ENCODE data around the gene PTOV1.
A peak's percentile ranks its signal among the peaks of the same experiment; 100 is the strongest.

PTOV1 gene

DNA sequence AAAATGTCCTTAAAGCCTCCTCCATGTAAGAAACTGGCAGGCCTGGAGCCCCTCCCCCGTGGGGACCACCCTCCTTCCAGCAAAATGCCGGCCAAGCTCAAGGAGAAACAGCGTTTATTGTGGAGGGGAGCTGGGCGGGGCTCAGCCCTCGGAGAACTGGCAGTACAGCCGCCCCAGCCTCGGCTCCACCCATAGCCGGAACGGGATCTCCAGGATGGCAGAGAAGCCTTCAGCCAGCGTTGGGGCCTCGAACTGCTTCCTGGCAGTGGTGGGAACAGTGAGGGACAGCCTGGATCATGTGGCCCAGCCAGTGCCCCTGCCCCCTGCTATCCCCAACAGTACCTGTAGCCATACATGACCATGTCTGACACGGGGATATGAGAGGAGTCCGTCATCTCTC lies 10.1 kb downstream of the PTOV1 start:
- DNase-seq, result no peak

DNA sequence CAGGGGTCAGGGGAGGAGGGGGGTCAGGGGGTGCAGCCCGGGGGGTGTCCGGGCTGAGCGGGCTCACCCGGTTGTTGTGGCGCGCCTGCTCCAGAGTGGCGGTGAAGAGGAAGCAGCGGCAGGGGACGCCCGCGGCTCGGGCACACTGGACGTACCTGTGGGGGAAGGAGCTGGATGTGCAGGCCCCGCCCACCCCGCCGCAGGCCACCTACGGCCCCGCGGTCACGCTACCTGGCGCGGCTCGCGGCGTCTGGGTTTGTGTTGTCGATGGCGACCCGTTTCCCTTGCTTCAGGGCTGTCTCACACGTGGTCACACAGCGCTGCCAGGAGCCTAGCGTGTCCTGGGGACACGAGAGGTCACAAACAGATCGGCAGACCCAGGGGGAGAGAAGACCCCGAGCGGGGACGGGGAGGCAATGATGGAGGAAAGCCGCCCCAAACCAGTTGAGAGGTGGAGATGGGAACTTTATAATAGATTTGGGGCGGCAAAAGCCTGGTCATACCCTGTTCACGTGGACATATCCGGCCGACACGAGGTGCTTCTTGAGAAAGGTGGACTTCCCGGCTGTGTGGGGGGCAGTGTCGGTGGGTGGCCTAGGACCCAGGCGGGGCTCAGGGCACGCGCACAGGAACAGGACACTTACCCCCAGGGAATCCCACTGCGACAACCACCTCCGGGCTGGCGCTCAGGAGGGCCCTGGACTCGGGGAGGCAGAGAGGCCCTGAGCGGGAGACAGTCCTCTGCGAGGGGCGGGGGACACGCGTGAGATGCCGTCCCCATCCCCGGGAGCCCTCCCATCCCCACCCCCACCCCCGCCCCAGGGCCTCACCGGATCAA lies 10.8 kb downstream of the PTOV1 start:
- no peak for DNase-seq

GRCh38 chr19:49862391-49863253 lies 11.7 kb downstream of the PTOV1 start:
- DNase-seq, result no peak

GRCh38 chr19:49863254-49863934 lies 12.4 kb downstream of the PTOV1 start:
- DNase-seq, result no peak

DNA sequence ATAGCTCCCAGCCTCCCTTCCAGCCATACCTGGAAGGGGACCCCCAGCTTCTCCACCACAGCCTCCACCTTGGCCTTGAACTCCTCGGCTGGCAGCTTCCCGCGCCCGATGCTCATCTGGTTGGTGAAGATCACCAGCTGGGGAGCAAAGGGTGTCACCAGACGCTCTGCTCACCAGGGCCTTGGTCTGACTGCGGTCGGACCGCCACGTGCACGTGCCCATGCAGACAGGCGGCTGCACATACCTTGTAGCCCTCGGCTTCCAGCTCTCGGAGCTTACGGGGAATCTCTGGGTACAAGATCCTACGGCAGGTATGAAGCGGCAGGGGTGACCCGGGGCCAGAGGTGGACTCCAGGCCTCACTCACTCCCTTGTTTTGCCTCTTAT lies 13.0 kb downstream of the PTOV1 start:
- no peak for DNase-seq

DNA sequence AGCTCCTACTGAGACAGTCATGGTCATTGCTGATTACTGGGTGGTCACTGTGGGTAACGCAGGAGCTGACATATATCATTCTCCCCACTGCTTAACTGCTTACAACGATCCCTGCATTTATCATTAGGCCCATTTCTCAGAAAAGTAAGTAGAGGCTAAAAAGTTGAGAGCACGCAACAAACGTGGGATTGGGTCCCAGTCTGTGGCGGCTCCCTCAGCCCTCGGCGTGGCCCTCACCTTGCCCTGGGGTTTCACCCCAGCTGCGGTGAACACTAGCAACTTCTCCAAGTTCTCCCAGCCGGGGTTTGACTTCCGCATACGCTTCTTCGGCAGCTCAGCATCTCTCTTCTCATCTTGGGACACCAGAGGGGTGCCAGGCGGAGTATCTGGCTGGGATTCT lies 13.9 kb downstream of the PTOV1 start:
- no peak for DNase-seq

- peak; percentile 86 for DNase-seq
These were observed 16.2 kb downstream of the PTOV1 start, which contains the start of gene PNKP for GRCh38 chr19:49866933-49867782. TSS of gene PNKP (minus strand) at chr19:49867576. CDS start at chr19:49867204, 372 bp downstream.

DNA sequence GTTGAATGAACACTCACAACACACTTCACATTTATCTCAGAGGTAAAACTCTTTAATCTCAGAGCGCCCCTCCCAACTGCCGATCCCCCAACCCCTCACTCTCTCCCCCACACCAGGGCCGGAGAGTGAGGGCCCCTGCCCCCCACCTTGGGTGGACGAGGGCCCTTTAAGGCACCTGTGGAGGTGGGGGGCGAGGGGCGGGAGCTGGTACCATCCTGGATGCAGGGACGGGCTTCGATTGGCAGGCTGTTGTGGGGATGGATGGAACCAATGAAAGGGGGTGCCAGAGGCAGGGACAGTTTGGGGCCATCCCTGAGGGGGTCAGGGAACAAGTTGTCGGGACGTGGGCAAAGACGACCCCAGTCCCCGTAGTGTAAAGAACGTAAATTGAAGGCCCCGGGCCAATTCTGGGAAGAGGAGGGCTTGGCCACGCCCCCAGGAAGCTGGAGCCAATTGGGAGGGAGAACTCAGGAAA lies 18.1 kb downstream of the PTOV1 start:
- DNase-seq, result peak; percentile 69

- DNase-seq, result peak; percentile 99
These were observed 18.7 kb downstream of the PTOV1 start for GRCh38 chr19:49869484-49870308.

DNA sequence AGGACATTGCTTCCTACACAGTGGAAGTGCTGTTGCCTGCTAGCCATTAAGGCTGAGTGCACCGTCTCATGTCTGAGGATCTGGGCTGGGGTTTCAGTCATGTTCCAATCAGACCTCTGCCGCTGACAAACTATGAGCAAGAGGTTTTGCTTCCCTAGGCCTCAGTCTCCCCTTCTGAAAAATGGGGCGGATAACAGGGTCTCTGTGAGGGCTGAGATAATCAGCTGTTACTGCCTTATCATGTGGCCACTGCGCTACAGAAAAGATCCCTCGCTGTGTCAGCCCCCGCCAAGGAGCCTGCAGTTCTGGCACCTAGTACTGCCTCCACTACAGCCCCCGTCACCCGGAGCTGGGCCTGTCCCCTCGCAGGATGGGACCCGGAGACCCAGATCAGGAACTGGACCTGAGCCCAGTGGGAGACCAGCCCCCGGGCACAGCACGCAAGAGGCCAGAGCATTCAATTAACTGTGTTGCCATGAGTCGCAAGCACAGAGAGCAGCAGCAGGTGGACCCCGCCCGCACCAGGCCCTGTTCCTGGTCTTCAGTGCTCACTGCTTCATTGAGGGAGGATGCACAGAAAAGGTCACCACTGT lies 19.4 kb downstream of the PTOV1 start:
- no peak for DNase-seq

- DNase-seq, result no peak
These were observed 20.5 kb downstream of the PTOV1 start for GRCh38 chr19:49871349-49871985.

GRCh38 chr19:49872245-49873128 lies 21.5 kb downstream of the PTOV1 start:
- DNase-seq, result no peak

DNA sequence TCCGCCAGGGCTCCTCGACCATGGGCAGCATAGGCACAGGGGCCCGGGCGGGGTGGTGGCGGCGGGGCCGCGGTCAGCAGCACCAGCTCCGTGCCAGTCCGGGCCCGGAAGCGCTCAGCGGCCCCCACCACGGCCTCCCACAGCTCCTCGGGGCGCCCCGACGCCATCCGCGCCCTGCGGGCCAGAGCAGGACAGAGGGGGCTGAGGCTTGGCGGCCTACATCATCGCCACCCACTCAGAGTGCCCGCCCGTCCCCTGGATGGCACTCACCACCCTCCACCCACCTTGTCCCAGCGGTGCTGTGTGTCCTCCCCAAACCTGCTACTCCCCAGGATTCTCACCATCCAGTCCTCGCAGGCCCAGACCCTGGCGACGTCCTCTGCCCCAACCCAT lies 22.2 kb downstream of the PTOV1 start:
- DNase-seq, result no peak

DNA sequence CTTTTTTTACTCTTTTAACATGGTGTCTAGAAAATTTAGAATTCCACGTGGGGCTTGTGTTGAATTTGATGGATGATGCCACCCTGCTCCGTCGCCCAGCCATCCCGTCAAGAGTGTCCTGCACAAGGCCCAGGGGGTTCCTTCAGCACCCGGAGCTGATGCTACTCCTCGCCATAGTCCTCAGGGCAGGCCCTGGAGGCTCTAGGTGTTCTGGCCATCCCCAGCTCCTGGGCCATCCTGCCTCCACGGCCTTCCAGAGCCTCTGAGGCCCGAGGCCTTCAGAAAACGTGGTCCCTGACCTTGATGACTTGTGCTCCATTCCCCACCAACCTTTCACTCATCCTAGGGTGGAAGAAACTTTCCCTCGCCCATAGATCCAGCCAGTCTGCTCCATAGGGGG lies 22.9 kb downstream of the PTOV1 start:
- DNase-seq, result no peak

GRCh38 chr19:49874503-49875157 lies 23.7 kb downstream of the PTOV1 start:
- DNase-seq, result no peak

DNA sequence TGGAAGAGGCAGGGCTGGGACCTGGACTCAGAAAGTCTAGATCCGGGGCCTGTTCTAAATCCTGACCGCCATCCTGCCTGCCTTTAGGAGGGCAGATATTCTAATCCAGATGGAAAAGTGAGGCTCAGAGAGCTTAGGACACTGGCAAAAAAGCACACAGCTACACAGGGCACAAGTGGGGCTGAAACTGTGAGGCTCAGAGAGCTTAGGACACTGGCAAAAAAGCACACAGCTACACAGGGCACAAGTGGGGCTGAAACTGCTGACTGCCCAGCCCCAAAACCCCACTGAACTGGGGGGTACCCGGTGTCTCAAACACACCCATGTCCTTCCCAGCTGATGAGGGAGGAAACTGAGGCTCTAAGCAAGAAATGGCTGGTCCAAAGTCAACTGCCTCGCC lies 24.2 kb downstream of the PTOV1 start:
- DNase-seq, result no peak

DNA sequence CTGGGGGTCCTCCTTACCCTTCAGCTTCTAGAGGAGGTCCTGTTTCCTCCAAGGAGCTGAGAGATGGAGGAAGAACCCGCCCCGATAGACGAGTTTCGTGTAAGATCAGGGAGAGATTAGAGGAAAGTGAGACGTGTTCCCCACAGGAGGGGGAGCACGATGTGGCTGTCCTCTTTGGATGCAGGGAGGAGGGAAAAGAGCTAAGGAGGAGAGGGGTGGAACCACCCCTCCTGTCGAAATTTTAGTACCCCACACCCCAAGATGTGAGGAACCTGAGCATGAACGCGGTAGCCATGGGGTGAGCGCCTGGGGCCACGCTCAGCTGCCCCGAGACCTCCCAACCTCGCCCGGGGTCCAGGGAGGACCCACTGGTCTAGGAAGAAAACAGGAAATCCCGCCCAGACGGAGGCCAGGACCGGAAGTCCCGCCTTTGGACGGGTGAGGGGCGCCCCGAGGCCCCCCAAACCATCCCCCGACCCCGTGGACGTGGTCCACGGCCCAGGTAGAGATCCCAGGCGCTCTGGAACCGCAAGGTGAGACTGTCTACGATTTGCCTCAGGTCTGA lies 25.0 kb downstream of the PTOV1 start:
- DNase-seq, result no peak

GRCh38 chr19:49876422-49877019 lies 25.6 kb downstream of the PTOV1 start:
- peak; percentile 97 for DNase-seq

Measured in NCI-H526 treated with DMSO at 0.1 percent for 48 hours (cell line).